Fibroblast of lung (primary cell): ENCODE data around the gene NSUN3.

ENCODE experiments used
- EZH2 ChIP-seq: IDR thresholded peaks from 2 replicates; pipeline ENCODE4 v1.5.1; 2012; ENCODE audit warnings: low read length, control low read depth, mild to moderate bottlenecking; ENCODE audit errors: missing control alignments
- TF ChIP-seq, protein P1 (sequence below), 2 donors: IDR thresholded peaks in 1 of 2; conservative IDR thresholded peaks in 1 of 2; 1 replicate in 1 of 2; 2 replicates in 1 of 2; pipeline ENCODE4 v1.5.1; 2011 to 2012; ENCODE audit warnings: low read length in 2 of 2, control low read depth in 1 of 2, inconsistent platforms in 1 of 2, low read depth in 1 of 2, mild to moderate bottlenecking in 1 of 2

DNA sequence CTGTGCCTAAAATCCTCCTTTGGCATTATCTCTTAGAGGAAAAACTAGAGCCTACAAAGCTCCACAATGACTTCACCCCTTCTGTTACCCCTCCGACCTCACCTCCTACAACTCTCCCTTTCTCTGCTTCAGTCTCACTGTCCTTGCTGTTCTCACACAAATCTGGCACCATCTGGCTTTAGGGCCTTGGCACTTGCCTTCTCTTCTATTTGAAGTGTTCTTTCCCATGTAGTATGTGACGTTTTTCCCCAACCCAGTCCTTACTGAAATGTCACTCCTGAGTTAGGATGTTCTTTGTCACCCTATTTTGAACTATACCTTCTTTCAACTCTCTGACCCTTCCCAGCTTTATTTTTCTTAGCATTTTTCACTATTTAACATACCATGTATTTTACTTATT, 43.2 kb upstream of the NSUN3 start:
- TF ChIP-seq, protein P1, sequence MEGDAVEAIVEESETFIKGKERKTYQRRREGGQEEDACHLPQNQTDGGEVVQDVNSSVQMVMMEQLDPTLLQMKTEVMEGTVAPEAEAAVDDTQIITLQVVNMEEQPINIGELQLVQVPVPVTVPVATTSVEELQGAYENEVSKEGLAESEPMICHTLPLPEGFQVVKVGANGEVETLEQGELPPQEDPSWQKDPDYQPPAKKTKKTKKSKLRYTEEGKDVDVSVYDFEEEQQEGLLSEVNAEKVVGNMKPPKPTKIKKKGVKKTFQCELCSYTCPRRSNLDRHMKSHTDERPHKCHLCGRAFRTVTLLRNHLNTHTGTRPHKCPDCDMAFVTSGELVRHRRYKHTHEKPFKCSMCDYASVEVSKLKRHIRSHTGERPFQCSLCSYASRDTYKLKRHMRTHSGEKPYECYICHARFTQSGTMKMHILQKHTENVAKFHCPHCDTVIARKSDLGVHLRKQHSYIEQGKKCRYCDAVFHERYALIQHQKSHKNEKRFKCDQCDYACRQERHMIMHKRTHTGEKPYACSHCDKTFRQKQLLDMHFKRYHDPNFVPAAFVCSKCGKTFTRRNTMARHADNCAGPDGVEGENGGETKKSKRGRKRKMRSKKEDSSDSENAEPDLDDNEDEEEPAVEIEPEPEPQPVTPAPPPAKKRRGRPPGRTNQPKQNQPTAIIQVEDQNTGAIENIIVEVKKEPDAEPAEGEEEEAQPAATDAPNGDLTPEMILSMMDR (conservative IDR thresholded peaks at IDR 0.05 in 1 of 2, IDR thresholded peaks at IDR 0.05 in 1 of 2; ENCODE audit: low read depth in 1 of 2, low read length in 2 of 2) = no peak
- no peak for TF ChIP-seq EZH2
